Common myeloid progenitor, CD34-positive (primary cell): ENCODE data around the gene ANKRD44.

Source experiments
- CTCF ChIA-PET: fragments of 350-600 bp; sonication (Branson Sonifier 250); formaldehyde crosslinking; loops from one replicate; lab custom pipeline; 2021; ENCODE audit warnings: antibody characterized with exemption; lab: Charles Lee
- POLR2A ChIA-PET: fragments of 350-600 bp; sonication (Branson Sonifier 250); formaldehyde crosslinking; loops from one replicate; lab custom pipeline; 2021; ENCODE audit warnings: antibody characterized with exemption; lab: Charles Lee
- DNase-seq, 3 donors: peaks; one replicate each; pipeline versions ENCODE4 v3.0.0 to v3.0.0-alpha.2; 2013
- H3K27ac ChIP-seq, 2 experiments: 1 replicate in 1 of 2; 2 replicates in 1 of 2; pipeline ENCODE4 v1.7.0; 2013; ENCODE audit warnings: inconsistent platforms in 2 of 2, low read length in 2 of 2, mild to moderate bottlenecking in 2 of 2, low read depth in 1 of 2, moderate library complexity in 1 of 2; ENCODE audit not compliant: severe bottlenecking in 2 of 2, insufficient read depth in 1 of 2, poor library complexity in 1 of 2
- H3K27me3 ChIP-seq, 5 experiments: replicated peaks in 2 of 5; 1 replicate in 3 of 5; 2 replicates in 2 of 5; pipeline versions ENCODE4 v1.6.1 to v1.7.0; 2013; ENCODE audit warnings: low read length in 4 of 5, mild to moderate bottlenecking in 2 of 5, moderate library complexity in 2 of 5, inconsistent platforms in 1 of 5; ENCODE audit not compliant: insufficient read depth in 5 of 5, control insufficient read depth in 4 of 5
- H3K36me3 ChIP-seq, 4 experiments: 1 replicate in 2 of 4; 2 replicates in 2 of 4; pipeline versions ENCODE4 v1.6.1 to v1.7.0; 2013; ENCODE audit warnings: low read length in 3 of 4, control low read depth in 1 of 4, mild to moderate bottlenecking in 1 of 4; ENCODE audit not compliant: control insufficient read depth in 4 of 4, insufficient read depth in 4 of 4
- H3K4me1 ChIP-seq, 4 experiments: 1 replicate in 3 of 4; 2 replicates in 1 of 4; pipeline versions ENCODE4 v1.6.1 to v1.7.1; 2013; ENCODE audit warnings: low read length in 3 of 4, mild to moderate bottlenecking in 3 of 4, control low read depth in 1 of 4, inconsistent platforms in 1 of 4, moderate library complexity in 1 of 4; ENCODE audit not compliant: control insufficient read depth in 4 of 4, insufficient read depth in 4 of 4; ENCODE audit errors: control extremely low read depth in 1 of 4
- H3K4me3 ChIP-seq, 7 experiments: 1 replicate in 4 of 7; 2 replicates in 3 of 7; pipeline versions ENCODE4 v1.5.1 to v1.7.0; 2013; ENCODE audit warnings: mild to moderate bottlenecking in 7 of 7, low read length in 6 of 7, moderate library complexity in 6 of 7, inconsistent platforms in 2 of 7, low read depth in 2 of 7, control low read depth in 1 of 7; ENCODE audit not compliant: insufficient read depth in 4 of 7, control insufficient read depth in 1 of 7; ENCODE audit errors: extremely low read depth in 1 of 7
- H3K9me3 ChIP-seq, 5 experiments: 1 replicate in 4 of 5; 2 replicates in 1 of 5; pipeline versions ENCODE4 v1.6.1 to v1.7.1; 2013; ENCODE audit warnings: low read length in 4 of 5, mild to moderate bottlenecking in 2 of 5, inconsistent platforms in 1 of 5, low read depth in 1 of 5, moderate library complexity in 1 of 5; ENCODE audit not compliant: control insufficient read depth in 4 of 5, insufficient read depth in 2 of 5; ENCODE audit errors: control extremely low read depth in 1 of 5
- WGBS: methylation state at CpG from one replicate; pipeline ENCODE4 v1.1.5; 2013; ENCODE audit not compliant: insufficient coverage; 5-methylcytosine and 5-hydroxymethylcytosine counted together

ANKRD44 gene

DNA sequence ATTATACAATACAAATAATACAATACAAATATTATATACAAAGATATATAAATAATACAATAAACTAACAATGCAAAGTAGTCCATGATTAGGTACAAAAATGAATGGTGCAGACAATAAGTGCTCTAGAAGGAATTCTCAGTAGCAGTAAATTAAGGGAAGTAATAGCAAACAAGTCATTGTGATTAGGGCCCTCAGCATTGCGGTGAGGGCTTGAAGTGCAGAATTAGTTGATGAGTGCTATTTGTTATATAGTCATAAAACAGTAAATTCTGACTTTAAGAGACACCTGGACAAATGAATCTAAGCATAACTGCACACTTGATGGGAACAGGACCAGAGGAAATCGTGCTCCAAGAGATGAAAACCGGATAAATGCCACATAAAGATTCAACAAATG, 74.9 kb downstream of the ANKRD44 start:
- peak in 2 of 3 donors; percentile 67 to 78 for DNase-seq
- ChIA-PET CTCF (interaction anchor here (1.2 kb wide), 1 partner anchor 73 kb away, joined by 3 read pairs; no protein-coding TSS in a partner anchor), POLR2A (no interaction called here)
- Histone ChIP-seq H3K9me3 (no peaks in the 10 kb centered on the region), H3K27ac (no peak overlapping the region), H3K4me3 (no peak overlapping the region), H3K4me1 (peaks cover 27 to 57% (median 49%) of the 10 kb centered on the region in 4 experiments), H3K36me3 (peaks cover 0 to 7% (median 0%) of the 10 kb centered on the region in 4 experiments), H3K27me3 (no peaks in the 10 kb centered on the region)
- 94% methylated on average over 2 of the region's 3 CpGs for WGBS

DNA sequence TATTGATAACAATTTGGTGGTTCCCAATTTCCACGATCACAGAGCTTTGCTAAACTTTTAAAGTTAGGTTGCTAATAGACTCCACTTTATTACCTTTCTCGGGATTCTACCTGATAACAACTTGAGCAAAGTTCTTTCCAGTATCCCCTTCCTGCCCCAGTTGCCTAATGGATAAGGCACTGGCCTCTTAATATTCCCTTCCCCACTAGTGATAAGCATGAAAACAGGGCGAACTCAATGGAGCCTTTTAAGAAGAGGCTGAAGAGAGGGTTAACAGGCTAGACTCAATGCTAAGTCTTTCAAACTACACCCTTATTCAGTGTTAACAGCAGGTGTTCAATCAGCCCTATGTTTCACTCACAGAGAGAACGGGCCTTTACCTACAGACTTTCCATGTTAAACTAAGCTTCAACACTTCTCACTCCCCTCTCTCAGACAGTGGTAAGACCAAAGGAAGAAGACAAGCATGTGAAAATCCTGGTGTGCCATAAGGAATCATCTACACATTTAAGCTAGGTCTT, 75.8 kb downstream of the ANKRD44 start:
- no peaks in the 10 kb centered on the region for H3K9me3 ChIP-seq
- no peak for DNase-seq
- no peaks in the 10 kb centered on the region for H3K27me3 ChIP-seq
- peaks cover 0 to 7% (median 0%) of the 10 kb centered on the region in 4 experiments for H3K36me3 ChIP-seq
- ChIA-PET POLR2A (no interaction called here), CTCF (interaction anchor here (0.7 to 1.2 kb wide), 2 partner anchors 63 to 74 kb away, joined by 3 read pairs; no protein-coding TSS in a partner anchor)
- H3K27ac ChIP-seq = peak overlapping the region in 1 of 2 experiments; percentile 37
- 100% methylated on average over 1 of the region's 4 CpGs for WGBS
- peaks cover 20 to 55% (median 44%) of the 10 kb centered on the region in 4 experiments for H3K4me1 ChIP-seq
- no peak overlapping the region for H3K4me3 ChIP-seq

DNA sequence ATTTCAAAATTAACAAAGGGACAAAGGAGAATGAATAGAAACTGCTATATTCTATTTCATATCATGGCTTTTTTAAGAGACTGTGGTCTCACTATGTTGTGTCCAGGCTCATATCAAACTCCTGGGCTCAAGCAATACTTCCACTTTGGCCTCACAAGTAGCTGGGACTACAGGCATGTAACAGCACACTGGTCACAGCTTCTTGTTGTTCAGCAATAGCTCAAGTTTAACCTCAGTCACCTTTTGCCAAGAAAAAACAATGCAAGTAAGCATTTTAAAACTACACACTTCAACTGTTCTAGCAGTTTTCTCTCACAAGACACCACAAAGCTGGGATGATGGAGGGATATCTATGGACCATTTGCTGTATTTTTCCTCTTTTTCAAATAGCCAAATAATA, 77.1 kb downstream of the ANKRD44 start:
- Histone ChIP-seq H3K27ac (peak overlapping the region in 1 of 2 experiments; percentile 9), H3K4me1 (peaks cover 18 to 46% (median 37%) of the 10 kb centered on the region in 4 experiments), H3K4me3 (no peak overlapping the region), H3K36me3 (peaks cover 0 to 7% (median 0%) of the 10 kb centered on the region in 4 experiments), H3K27me3 (no peaks in the 10 kb centered on the region), H3K9me3 (no peaks in the 10 kb centered on the region)
- DNase-seq = no peak
- CTCF ChIA-PET = interaction anchor here (1.0 kb wide), 1 partner anchor 22 kb away, joined by 3 read pairs; no protein-coding TSS in a partner anchor
- POLR2A ChIA-PET = no interaction called here

DNA sequence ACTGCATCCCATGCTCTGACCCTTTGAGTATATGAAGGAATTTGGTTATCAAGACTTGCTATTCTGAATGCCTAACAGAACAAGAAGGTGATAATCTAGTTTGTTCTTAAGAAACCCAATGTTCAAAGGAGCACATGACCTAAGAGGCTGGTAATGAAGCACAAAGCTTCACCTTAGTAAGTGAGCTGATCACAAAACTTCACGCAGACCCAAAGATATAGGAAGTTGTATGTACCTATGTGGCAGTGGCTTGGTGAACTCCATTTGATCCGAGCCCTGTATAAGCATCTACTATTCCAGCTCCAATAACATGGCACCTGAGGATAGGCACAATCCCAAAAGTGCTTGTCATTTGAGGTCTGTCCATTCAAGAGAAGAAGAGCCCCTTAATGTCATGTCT, 78.6 kb downstream of the ANKRD44 start:
- Histone ChIP-seq H3K9me3 (no peaks in the 10 kb centered on the region), H3K27ac (no peak overlapping the region), H3K4me3 (no peak overlapping the region), H3K4me1 (peaks cover 11 to 36% (median 28%) of the 10 kb centered on the region in 4 experiments), H3K36me3 (peaks cover 0 to 7% (median 0%) of the 10 kb centered on the region in 4 experiments), H3K27me3 (no peaks in the 10 kb centered on the region)
- WGBS = no CpG with 5 or more reads among the region's 2 CpGs
- ChIA-PET POLR2A (interaction anchor here (0.5 kb wide), 1 partner anchor 33 kb away, joined by 3 read pairs; no protein-coding TSS in a partner anchor), CTCF (interaction anchor here (0.9 to 1.4 kb wide), 4 partner anchors 9 to 77 kb away, joined by 3 to 5 read pairs (median 4); no protein-coding TSS in a partner anchor)
- no peak for DNase-seq

DNA sequence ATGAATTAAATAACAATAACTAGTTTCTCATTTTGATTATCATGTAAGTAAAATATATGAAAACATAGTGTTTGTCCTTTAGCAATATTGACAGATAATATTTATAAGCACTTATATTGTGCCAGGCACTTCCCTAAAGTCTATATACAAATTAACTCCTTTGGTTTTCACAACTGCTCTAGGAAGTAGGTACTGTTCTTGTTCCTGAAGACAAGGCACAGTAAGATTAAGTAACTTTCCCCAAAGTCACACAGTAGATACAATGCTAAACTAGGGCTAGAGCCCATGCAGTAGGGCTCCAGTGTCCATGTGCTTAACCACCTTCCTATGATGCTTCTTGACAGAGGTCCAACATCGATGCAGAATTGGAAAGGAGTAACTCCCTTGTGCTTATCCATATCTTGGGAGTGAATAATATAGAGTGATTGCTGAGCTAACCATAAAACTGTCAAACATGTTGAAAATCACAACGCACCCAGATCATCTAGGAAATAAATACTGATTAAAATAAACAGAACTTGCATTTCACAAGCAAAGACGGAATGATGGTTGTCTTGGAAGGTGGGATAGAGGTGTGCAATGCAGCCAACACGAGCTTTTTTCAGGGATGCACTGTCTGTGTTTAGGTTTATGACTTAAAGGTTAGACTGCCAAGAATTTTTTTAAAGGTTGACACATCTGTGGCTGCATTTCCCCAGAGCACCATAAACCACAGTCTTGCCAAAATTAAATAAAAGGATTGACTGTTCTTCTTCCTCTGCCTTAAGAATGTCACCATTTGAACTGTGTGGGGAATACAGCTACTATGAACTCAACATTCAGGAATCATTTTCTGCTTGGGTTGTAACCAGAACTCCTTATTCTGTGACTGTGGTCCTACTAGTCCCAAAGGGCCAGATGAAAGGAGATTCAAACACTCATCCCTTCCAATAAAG, 80.8 kb downstream of the ANKRD44 start:
- CTCF ChIA-PET = interaction anchor here (0.9 to 1.9 kb wide), 5 partner anchors 8 to 81 kb away, joined by 3 to 8 read pairs (median 4); no protein-coding TSS in a partner anchor
- Histone ChIP-seq H3K4me3 (no peak overlapping the region), H3K27me3 (no peaks in the 10 kb centered on the region), H3K36me3 (peaks cover 0 to 7% (median 0%) of the 10 kb centered on the region in 4 experiments), H3K9me3 (no peaks in the 10 kb centered on the region), H3K4me1 (peaks cover 8 to 25% (median 19%) of the 10 kb centered on the region in 4 experiments), H3K27ac (no peak overlapping the region)
- POLR2A ChIA-PET = interaction anchor here (0.5 kb wide), 1 partner anchor 9 kb away, joined by 4 read pairs; no protein-coding TSS in a partner anchor
- peak in 2 of 3 donors; percentile 32 to 40 for DNase-seq
- no CpG with 5 or more reads among the region's 4 CpGs for WGBS

DNA sequence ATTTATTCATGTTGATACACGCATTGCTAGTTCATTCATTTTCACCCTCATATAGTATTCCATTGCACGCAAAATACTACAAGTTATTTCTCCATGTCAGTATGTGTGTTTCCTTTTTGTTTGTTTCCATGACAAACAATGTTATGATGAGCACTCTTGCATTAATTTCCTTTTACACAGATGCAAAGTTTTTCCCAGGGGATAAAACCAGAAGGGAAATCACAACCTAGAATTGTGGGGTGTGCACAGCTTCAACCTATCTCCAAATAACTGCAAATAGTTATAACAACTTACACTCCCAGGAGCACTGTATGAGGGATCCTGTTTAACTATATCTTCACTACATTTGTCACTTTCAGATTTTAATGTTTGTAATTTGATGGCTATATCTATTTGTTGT, 87.1 kb downstream of the ANKRD44 start:
- no peaks in the 10 kb centered on the region for H3K27me3 ChIP-seq
- ChIA-PET CTCF (no interaction called here), POLR2A (no interaction called here)
- H3K4me3 ChIP-seq = no peak overlapping the region
- no peak for DNase-seq
- no peaks in the 10 kb centered on the region for H3K36me3 ChIP-seq
- H3K9me3 ChIP-seq = no peaks in the 10 kb centered on the region
- WGBS = no CpG with 5 or more reads among the region's 2 CpGs
- H3K27ac ChIP-seq = no peak overlapping the region
- peaks cover 0 to 1% (median under 1%) of the 10 kb centered on the region in 4 experiments for H3K4me1 ChIP-seq
